HUES6 (cell line): ENCODE data around the gene NPY2R.

Source experiments
- H3K27ac ChIP-seq: 2 replicates; pipeline ENCODE4 v1.7.0; 2013; ENCODE audit warnings: low read depth, mild to moderate bottlenecking, low read length, inconsistent platforms
- H3K27me3 ChIP-seq: 2 replicates; pipeline ENCODE4 v1.6.1; 2013; ENCODE audit warnings: low read length; ENCODE audit not compliant: control insufficient read depth, insufficient read depth
- H3K36me3 ChIP-seq: 2 replicates; pipeline ENCODE4 v1.6.1; 2013; ENCODE audit warnings: low read length; ENCODE audit not compliant: control insufficient read depth, insufficient read depth
- H3K4me1 ChIP-seq: 2 replicates; pipeline ENCODE4 v1.6.1; 2013; ENCODE audit warnings: low read length; ENCODE audit not compliant: control insufficient read depth, insufficient read depth
- H3K4me3 ChIP-seq: 2 replicates; pipeline ENCODE4 v1.5.1; 2013; ENCODE audit warnings: low read depth, low read length
- H3K9ac ChIP-seq: one replicate; pipeline ENCODE4 v1.6.1; 2013; ENCODE audit warnings: mild to moderate bottlenecking, low read length
- H3K9me3 ChIP-seq: 2 replicates; pipeline ENCODE4 v1.6.1; 2013; ENCODE audit warnings: low read depth, low read length; ENCODE audit not compliant: control insufficient read depth, insufficient read depth

The NPY2R gene

GRCh38 chr4:155249016-155249566, 40.7 kb downstream of the NPY2R start:
- Histone ChIP-seq H3K27ac (no peak overlapping the region), H3K9me3 (no peaks in the 10 kb centered on the region), H3K36me3 (no peaks in the 10 kb centered on the region), H3K4me1 (peaks cover 8% of the 10 kb centered on the region), H3K27me3 (no peaks in the 10 kb centered on the region), H3K4me3 (no peak overlapping the region), H3K9ac (no peak overlapping the region)

- Histone ChIP-seq H3K27ac (no peak overlapping the region), H3K36me3 (no peaks in the 10 kb centered on the region), H3K9ac (no peak overlapping the region), H3K27me3 (no peaks in the 10 kb centered on the region), H3K4me1 (peaks cover 8% of the 10 kb centered on the region), H3K4me3 (no peak overlapping the region), H3K9me3 (no peaks in the 10 kb centered on the region)
Measured at GRCh38 chr4:155252327-155252726, 43.9 kb downstream of the NPY2R start.

GRCh38 chr4:155263480-155263879, 55.0 kb downstream of the NPY2R start:
- Histone ChIP-seq H3K9ac (no peak overlapping the region), H3K9me3 (no peaks in the 10 kb centered on the region), H3K27me3 (no peaks in the 10 kb centered on the region), H3K27ac (no peak overlapping the region), H3K36me3 (no peaks in the 10 kb centered on the region), H3K4me1 (no peaks in the 10 kb centered on the region), H3K4me3 (no peak overlapping the region)

GRCh38 chr4:155265113-155265512, 56.7 kb downstream of the NPY2R start:
- no peak overlapping the region for H3K27ac ChIP-seq
- no peaks in the 10 kb centered on the region for H3K9me3 ChIP-seq
- no peak overlapping the region for H3K9ac ChIP-seq
- no peak overlapping the region for H3K4me3 ChIP-seq
- no peaks in the 10 kb centered on the region for H3K4me1 ChIP-seq
- no peaks in the 10 kb centered on the region for H3K27me3 ChIP-seq
- no peaks in the 10 kb centered on the region for H3K36me3 ChIP-seq
